K562 (cell line): ENCODE data around the gene UBE2N. TPM values are rescaled to one million over a fixed set of nuclear protein-coding genes. Genes with fewer than 3 reads are reported as not detected.

Source experiments
- COPS2 ChIP-seq: fragments of 450-650 bp; conservative IDR thresholded peaks from 2 replicates; pipeline ENCODE4 v1.6.1; 2016; ENCODE audit warnings: mild to moderate bottlenecking, moderate library complexity
- EGR1 ChIP-seq: fragments of 450-650 bp; conservative IDR thresholded peaks from 2 replicates; pipeline ENCODE4 v1.6.1; 2017; ENCODE audit warnings: mild to moderate bottlenecking
- EP300 ChIP-seq: IDR thresholded peaks from 2 replicates; pipeline ENCODE4 v1.6.1; 2012; ENCODE audit warnings: low read length, improper control_type of control experiment
- HES1 ChIP-seq: fragments of 450-650 bp; IDR thresholded peaks from 2 replicates; pipeline ENCODE4 v1.6.1; 2016; ENCODE audit warnings: low read depth, mild to moderate bottlenecking, moderate library complexity
- HMG20B ChIP-seq: fragments of 250-450 bp; sonication (Bioruptor Pico); IDR thresholded peaks from 2 replicates; pipeline ENCODE4 v1.5.0; 2021; ENCODE audit warnings: mild to moderate bottlenecking
- HMGN3 ChIP-seq: IDR thresholded peaks from 2 replicates; pipeline ENCODE4 v1.6.1; 2011; ENCODE audit warnings: borderline replicate concordance, low read depth, mild to moderate bottlenecking, mixed read lengths, low read length; ENCODE audit not compliant: insufficient read length; ENCODE audit errors: extremely low read depth
- MCM7 ChIP-seq, 2 experiments: fragments of 450-650 bp; IDR thresholded peaks; 2 replicates each; pipeline ENCODE4 v1.6.1; 2016 to 2018
- NFXL1 ChIP-seq: fragments of 450-650 bp; formaldehyde crosslinking; IDR thresholded peaks from 2 replicates; pipeline ENCODE4 v1.4.0; 2021; ENCODE audit warnings: mild to moderate bottlenecking
- POLR2AphosphoS2 ChIP-seq: IDR thresholded peaks from 2 replicates; pipeline ENCODE4 v1.6.1; 2012; ENCODE audit warnings: low read length, improper control_type of control experiment
- RBM14 ChIP-seq: fragments of 200-400 bp; formaldehyde crosslinking; IDR thresholded peaks from 2 replicates; pipeline ENCODE4 v1.6.1; 2018; ENCODE audit warnings: low read depth, mild to moderate bottlenecking, low read length, moderate library complexity, borderline replicate concordance; ENCODE audit not compliant: insufficient read depth
- RBM39 ChIP-seq: fragments of 200-400 bp; formaldehyde crosslinking; optimal IDR thresholded peaks from 2 replicates; pipeline ENCODE3; 2018; ENCODE audit warnings: low read depth, low read length
- SIX5 ChIP-seq, 2 experiments: IDR thresholded peaks; 2 replicates each; pipeline ENCODE4 v1.6.1; 2011; ENCODE audit warnings: low read length in 2 of 2, borderline replicate concordance in 1 of 2, low read depth in 1 of 2, mild to moderate bottlenecking in 1 of 2, moderate library complexity in 1 of 2; ENCODE audit not compliant: insufficient read depth in 1 of 2
- SMARCB1 ChIP-seq: IDR thresholded peaks from 2 replicates; pipeline ENCODE4 v1.6.1; 2011; ENCODE audit warnings: improper control_type of control experiment, low read depth; ENCODE audit not compliant: insufficient read length
- STAG1 ChIP-seq: sonication (generic); formaldehyde crosslinking; IDR thresholded peaks from 2 replicates; pipeline ENCODE4 v1.5.0; 2020; ENCODE audit warnings: missing genetic modification reagents, borderline replicate concordance
- TEAD4 ChIP-seq, 2 experiments: sonication (generic) in 1 of 2; formaldehyde crosslinking in 1 of 2; IDR thresholded peaks; 2 replicates each; pipeline versions ENCODE4 v1.6.1 to v1.8.0; 2012 to 2022; ENCODE audit warnings: borderline replicate concordance in 1 of 2, inconsistent platforms in 1 of 2, low read length in 1 of 2, mild to moderate bottlenecking in 1 of 2, missing genetic modification reagents in 1 of 2
- U2AF1 ChIP-seq: fragments of 200-400 bp; formaldehyde crosslinking; optimal IDR thresholded peaks from 2 replicates; pipeline ENCODE3; 2017; ENCODE audit warnings: mild to moderate bottlenecking, low read depth, low read length, moderate library complexity
- ZBTB9 ChIP-seq: fragments of 450-650 bp; formaldehyde crosslinking; IDR thresholded peaks from 2 replicates; pipeline ENCODE4 v1.4.0; 2020; ENCODE audit warnings: mild to moderate bottlenecking, moderate library complexity
- ZNF23 ChIP-seq: fragments of 250-450 bp; sonication (Bioruptor Pico); IDR thresholded peaks from 2 replicates; pipeline ENCODE4 v1.4.0; 2020; ENCODE audit warnings: mild to moderate bottlenecking
- ZNF347 ChIP-seq: fragments of 450-650 bp; formaldehyde crosslinking; IDR thresholded peaks from 2 replicates; pipeline ENCODE4 v1.4.0; 2020; ENCODE audit warnings: low read depth, mild to moderate bottlenecking, moderate library complexity
- ZNF644 ChIP-seq: fragments of 200-800 bp; sonication (Bioruptor generic); IDR thresholded peaks from 2 replicates; pipeline ENCODE4 v1.6.1; 2016; ENCODE audit warnings: low read depth, missing genetic modification characterization, missing compliant biosample characterization
- polyA plus RNA-seq, 8 experiments: library from polyadenylated mRNA; depleted of rRNA in 4 of 8; stranded (reverse) in 5 of 8; unstranded in 3 of 8; fragments of >200 nt; fragmentation: Nextera tagmentation in 2 of 8; fragmentation: Illumina TruSeq in 1 of 8; extraction: Ambion mirVana in 2 of 8; extraction: Trizol in 1 of 8; gene quantifications; 2 replicates each; pipeline versions ENCODE4 v1.2.1 to v1.2.3, GENCODE V29; 2011 to 2014; ENCODE audit warnings: inconsistent platforms in 1 of 8, missing spikeins in 1 of 8
- total RNA-seq, 7 experiments: library from RNA; depleted of rRNA in 6 of 7; stranded (reverse); fragments of >200 nt in 6 of 7; fragmentation: Illumina TruSeq in 2 of 7; extraction: Trizol in 2 of 7; gene quantifications; 2 replicates each; pipeline versions ENCODE4 v1.2.1 to v1.2.3, GENCODE V29; 2011 to 2021; ENCODE audit warnings: low replicate concordance in 1 of 7
- TF ChIP-seq, protein P1 (sequence below): sonication (generic); formaldehyde crosslinking; IDR thresholded peaks from 2 replicates; pipeline ENCODE4 v1.8.0; 2023; ENCODE audit warnings: missing genetic modification reagents, mild to moderate bottlenecking, borderline replicate concordance

The UBE2N gene
- total and polyA plus RNA-seq, 9 of the 15 experiments (the other 6 are each of a cell fraction or from before 2014, with no cell fraction given): 189 to 826 (median 260) TPM

- TF ChIP-seq, protein P1, sequence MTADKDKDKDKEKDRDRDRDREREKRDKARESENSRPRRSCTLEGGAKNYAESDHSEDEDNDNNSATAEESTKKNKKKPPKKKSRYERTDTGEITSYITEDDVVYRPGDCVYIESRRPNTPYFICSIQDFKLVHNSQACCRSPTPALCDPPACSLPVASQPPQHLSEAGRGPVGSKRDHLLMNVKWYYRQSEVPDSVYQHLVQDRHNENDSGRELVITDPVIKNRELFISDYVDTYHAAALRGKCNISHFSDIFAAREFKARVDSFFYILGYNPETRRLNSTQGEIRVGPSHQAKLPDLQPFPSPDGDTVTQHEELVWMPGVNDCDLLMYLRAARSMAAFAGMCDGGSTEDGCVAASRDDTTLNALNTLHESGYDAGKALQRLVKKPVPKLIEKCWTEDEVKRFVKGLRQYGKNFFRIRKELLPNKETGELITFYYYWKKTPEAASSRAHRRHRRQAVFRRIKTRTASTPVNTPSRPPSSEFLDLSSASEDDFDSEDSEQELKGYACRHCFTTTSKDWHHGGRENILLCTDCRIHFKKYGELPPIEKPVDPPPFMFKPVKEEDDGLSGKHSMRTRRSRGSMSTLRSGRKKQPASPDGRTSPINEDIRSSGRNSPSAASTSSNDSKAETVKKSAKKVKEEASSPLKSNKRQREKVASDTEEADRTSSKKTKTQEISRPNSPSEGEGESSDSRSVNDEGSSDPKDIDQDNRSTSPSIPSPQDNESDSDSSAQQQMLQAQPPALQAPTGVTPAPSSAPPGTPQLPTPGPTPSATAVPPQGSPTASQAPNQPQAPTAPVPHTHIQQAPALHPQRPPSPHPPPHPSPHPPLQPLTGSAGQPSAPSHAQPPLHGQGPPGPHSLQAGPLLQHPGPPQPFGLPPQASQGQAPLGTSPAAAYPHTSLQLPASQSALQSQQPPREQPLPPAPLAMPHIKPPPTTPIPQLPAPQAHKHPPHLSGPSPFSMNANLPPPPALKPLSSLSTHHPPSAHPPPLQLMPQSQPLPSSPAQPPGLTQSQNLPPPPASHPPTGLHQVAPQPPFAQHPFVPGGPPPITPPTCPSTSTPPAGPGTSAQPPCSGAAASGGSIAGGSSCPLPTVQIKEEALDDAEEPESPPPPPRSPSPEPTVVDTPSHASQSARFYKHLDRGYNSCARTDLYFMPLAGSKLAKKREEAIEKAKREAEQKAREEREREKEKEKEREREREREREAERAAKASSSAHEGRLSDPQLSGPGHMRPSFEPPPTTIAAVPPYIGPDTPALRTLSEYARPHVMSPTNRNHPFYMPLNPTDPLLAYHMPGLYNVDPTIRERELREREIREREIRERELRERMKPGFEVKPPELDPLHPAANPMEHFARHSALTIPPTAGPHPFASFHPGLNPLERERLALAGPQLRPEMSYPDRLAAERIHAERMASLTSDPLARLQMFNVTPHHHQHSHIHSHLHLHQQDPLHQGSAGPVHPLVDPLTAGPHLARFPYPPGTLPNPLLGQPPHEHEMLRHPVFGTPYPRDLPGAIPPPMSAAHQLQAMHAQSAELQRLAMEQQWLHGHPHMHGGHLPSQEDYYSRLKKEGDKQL (CRISPR knock-in tag): no peak
- TF ChIP-seq POLR2AphosphoS2 (no peak; the same call in 1 of the 2 replicates), HMG20B (CRISPR knock-in tag) (no peak), SMARCB1 (no peak), ZNF23 (CRISPR knock-in tag) (no peak), ZNF644 (no peak), RBM39 (no peak), SIX5 (IDR thresholded peaks at IDR 0.05; ENCODE audit: borderline replicate concordance in 1 of 2, insufficient read depth in 1 of 2, low read depth in 1 of 2, low read length in 2 of 2) (no peak), ZBTB9 (peak; percentile 23; the same call in 1 of the 2 replicates), NFXL1 (CRISPR knock-in tag) (0 out of 2 replicates have a peak, but pooled peaks have one; percentile 32), STAG1 (no peak), HES1 (no peak), ZNF347 (CRISPR knock-in tag) (no peak), MCM7 (IDR thresholded peaks at IDR 0.05) (no peak), U2AF1 (no peak), RBM14 (no peak), EP300 (peak; percentile 22; the same call in 1 of the 2 replicates), HMGN3 (no peak), EGR1 (no peak), COPS2 (no peak), TEAD4 (IDR thresholded peaks at IDR 0.05; ENCODE audit: low read length) (no peak), TEAD4 (CRISPR knock-in tag; IDR thresholded peaks at IDR 0.05; ENCODE audit: borderline replicate concordance) (no peak)
These were observed 65.1 kb downstream of the UBE2N start (continued) for GRCh38 chr12:93376436-93377251.
